Heart left ventricle (tissue), 13 donors: ENCODE measurements around the gene LCK.

ENCODE experiments used
- POLR2A ChIP-seq, 2 donors: fragments of 450-650 bp; IDR thresholded peaks; one replicate each; pipeline ENCODE4 v1.6.1; 2017; ENCODE audit warnings: antibody characterized with exemption in 2 of 2, mild to moderate bottlenecking in 2 of 2, moderate library complexity in 2 of 2
- TF ChIP-seq, protein P1 (sequence below), 12 donors: fragments of 200-600 bp; sonication (generic) in 4 of 12; IDR thresholded peaks; one replicate each; pipeline versions ENCODE4 v1.5.0 to v1.8.0; 2018 to 2022; ENCODE audit warnings: antibody characterized with exemption in 12 of 12, mild to moderate bottlenecking in 5 of 12
- donor health status: ischemic (EF 13 %, LVEDD 7.1; RV severe dilation, severe dysfunction).
- donor health status: DM: no; HTN: yes; CAD: no.
- donor health status: DM: no; HTN: no; CAD: no.
- donor health status: ischemic (EF 25% LVEDD 6.9; RV normal size, moderate dysfunction).
- donor health status: ischemic (EF 25% LVEDD 5.7; RV mildly dilated, moderate dysfunction).
- donor health status: ischemic (EF 35%, LVEDD 5.7; RV mildly dilated, moderate dysfunction).
- donor health status: nonischemic (EF 11% LVEDD 7.7; RV severe dilation, severe dysfunction).
- donor health status: DM: yes; HTN: yes; CAD: no.
- donor health status: PGD.
- donor health status: ischemic (EF 29% LVEDD 5.4; RV normal size, mild dysfunction).
- donor health status: nonischemic (EF 23%, LVEDD 6.1; RV moderate dilation, normal function).

DNA sequence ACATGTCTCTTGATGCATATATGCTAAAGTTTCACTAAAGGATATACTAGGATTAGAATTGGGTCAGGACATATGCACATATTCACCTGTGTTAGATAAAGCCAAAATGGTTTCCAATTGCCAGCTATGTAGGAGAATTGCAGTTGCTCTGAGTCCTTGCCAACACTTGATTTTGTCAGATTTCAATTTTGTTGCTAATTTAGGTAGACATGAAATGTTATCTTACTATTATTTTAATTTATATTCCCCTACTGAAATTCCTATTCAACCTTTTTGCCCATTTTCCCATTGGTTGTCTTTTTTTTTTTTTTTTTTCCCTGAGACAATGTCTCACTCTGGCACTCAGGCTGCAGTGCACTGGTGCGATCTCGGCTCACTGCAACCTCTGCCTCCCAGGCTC is 54.2 kb downstream of the LCK start:
- TF ChIP-seq, protein P1, sequence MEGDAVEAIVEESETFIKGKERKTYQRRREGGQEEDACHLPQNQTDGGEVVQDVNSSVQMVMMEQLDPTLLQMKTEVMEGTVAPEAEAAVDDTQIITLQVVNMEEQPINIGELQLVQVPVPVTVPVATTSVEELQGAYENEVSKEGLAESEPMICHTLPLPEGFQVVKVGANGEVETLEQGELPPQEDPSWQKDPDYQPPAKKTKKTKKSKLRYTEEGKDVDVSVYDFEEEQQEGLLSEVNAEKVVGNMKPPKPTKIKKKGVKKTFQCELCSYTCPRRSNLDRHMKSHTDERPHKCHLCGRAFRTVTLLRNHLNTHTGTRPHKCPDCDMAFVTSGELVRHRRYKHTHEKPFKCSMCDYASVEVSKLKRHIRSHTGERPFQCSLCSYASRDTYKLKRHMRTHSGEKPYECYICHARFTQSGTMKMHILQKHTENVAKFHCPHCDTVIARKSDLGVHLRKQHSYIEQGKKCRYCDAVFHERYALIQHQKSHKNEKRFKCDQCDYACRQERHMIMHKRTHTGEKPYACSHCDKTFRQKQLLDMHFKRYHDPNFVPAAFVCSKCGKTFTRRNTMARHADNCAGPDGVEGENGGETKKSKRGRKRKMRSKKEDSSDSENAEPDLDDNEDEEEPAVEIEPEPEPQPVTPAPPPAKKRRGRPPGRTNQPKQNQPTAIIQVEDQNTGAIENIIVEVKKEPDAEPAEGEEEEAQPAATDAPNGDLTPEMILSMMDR (IDR thresholded peaks at IDR 0.05) = no peak
- no peak for TF ChIP-seq POLR2A (IDR thresholded peaks at IDR 0.05)
